Calu3 (cell line): Measurements from ENCODE around the gene GXYLT1. TPM values are rescaled to one million over a fixed set of nuclear protein-coding genes. Genes with fewer than 3 reads are reported as not detected.

ENCODE experiments used
- BruUV-seq: library from RNA; stranded (reverse); fragments of 400-500 nt; replicated peaks from 2 replicates; lab custom pipeline; 2021; lab: Mats Ljungman, UMichigan
- CTCF ChIA-PET: fragments of 300-600 bp; sonication (Branson Sonifier 250); formaldehyde crosslinking; loops from one replicate; lab custom pipeline; 2022; ENCODE audit warnings: antibody characterized with exemption; lab: Charles Lee
- DNase-seq: peaks from one replicate; pipeline ENCODE4 v3.0.0; 2022
- H3K27ac Mint-ChIP-seq: one replicate; pipeline ENCODE4 v1.8.0; 2022; ENCODE audit warnings: mixed read lengths; ENCODE audit not compliant: unreplicated experiment
- H3K27me3 Mint-ChIP-seq: one replicate; pipeline ENCODE4 v1.8.0; 2022; ENCODE audit warnings: mixed read lengths; ENCODE audit not compliant: unreplicated experiment
- H3K36me3 Mint-ChIP-seq: one replicate; pipeline ENCODE4 v1.8.0; 2022; ENCODE audit warnings: mild to moderate bottlenecking, moderate library complexity, mixed read lengths; ENCODE audit not compliant: insufficient read depth, unreplicated experiment
- H3K4me1 Mint-ChIP-seq: one replicate; pipeline ENCODE4 v1.8.0; 2022; ENCODE audit warnings: mild to moderate bottlenecking, low read depth, mixed read lengths; ENCODE audit not compliant: unreplicated experiment
- H3K4me3 Mint-ChIP-seq: one replicate; pipeline ENCODE4 v1.8.0; 2022; ENCODE audit warnings: mild to moderate bottlenecking, low read depth, moderate library complexity, mixed read lengths; ENCODE audit not compliant: unreplicated experiment
- H3K9me3 Mint-ChIP-seq: one replicate; pipeline ENCODE4 v1.8.0; 2022; ENCODE audit warnings: low read depth, mixed read lengths; ENCODE audit not compliant: unreplicated experiment
- CTCF ChIP-seq: fragments of 200-600 bp; IDR thresholded peaks from one replicate; pipeline ENCODE4 v1.8.0; 2022; ENCODE audit warnings: antibody characterized with exemption; ENCODE audit not compliant: unreplicated experiment
- intact Hi-C: fragments of 100-400 bp; cut with micrococcal nuclease; formaldehyde crosslinking; loops from one replicate; pipeline ENCODE4 v1.10.0; 2022; ENCODE audit not compliant: unreplicated experiment
- total RNA-seq: library from RNA; stranded (reverse); gene quantifications from 2 replicates; pipeline ENCODE4 v1.2.3, GENCODE V29; 2022

GXYLT1 gene
- total RNA-seq, 1 experiment from 2014 or later: 9.7 TPM

- TF ChIP-seq CTCF: no peak
- Mint-ChIP-seq H3K4me1 (peaks cover 11% of the 10 kb centered on the region), H3K9me3 (no peaks in the 10 kb centered on the region), H3K27me3 (no peaks in the 10 kb centered on the region), H3K36me3 (peaks cover 5% of the 10 kb centered on the region), H3K27ac (no peak overlapping the region), H3K4me3 (no peak overlapping the region)
- CTCF ChIA-PET: interaction anchor here (0.6 kb wide), 1 partner anchor 22 kb away, joined by 4 read pairs; no protein-coding TSS in a partner anchor
- no peak for DNase-seq
- BruUV-seq: no TSS peak
- intact Hi-C loops: no loop called here
These were observed 43.1 kb upstream of the GXYLT1 start for GRCh38 chr12:42187799-42188198.

DNA sequence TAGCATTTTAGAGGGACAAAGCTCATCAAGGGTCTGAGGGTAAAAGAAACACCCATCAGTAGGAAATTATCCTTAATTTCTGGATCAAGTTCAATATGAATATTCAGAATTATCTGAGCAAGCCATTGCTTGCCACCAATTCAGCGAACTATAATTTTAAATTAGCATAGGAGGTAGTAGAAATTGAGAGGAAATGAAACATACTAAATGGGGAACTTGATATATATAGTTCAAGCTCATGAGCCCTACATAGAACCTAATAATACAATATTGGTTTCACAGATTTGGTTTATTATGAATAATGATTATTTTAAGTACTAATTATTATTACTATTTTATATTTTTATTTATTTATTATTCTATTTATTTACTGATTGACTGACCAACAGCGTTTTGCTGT is 42.1 kb upstream of the GXYLT1 start:
- CTCF ChIA-PET: no interaction called here
- Mint-ChIP-seq H3K4me3 (no peak overlapping the region), H3K27ac (no peak overlapping the region), H3K4me1 (peaks cover 11% of the 10 kb centered on the region), H3K36me3 (peaks cover 5% of the 10 kb centered on the region), H3K27me3 (no peaks in the 10 kb centered on the region), H3K9me3 (no peaks in the 10 kb centered on the region)
- no peak for TF ChIP-seq CTCF
- BruUV-seq: no TSS peak
- intact Hi-C loops: no loop called here
- no peak for DNase-seq

DNA sequence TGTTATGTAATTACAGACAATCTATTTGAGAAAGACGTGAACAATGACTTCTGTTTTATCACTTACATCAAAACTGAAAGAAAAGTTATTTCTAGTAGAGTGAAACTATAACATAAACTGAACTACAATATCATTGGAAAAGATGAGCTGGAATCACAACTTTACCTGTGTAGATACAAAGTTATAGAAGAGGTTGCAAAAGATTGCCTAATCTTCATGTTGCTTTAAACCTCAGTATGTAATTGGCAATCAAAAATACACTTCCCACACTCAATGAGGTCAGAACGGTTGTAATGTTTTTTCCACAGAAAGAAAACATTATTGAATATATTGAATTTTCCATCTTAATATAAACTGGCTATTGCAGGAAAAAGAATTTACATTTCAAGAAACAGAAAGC is 37.7 kb upstream of the GXYLT1 start:
- TF ChIP-seq CTCF: no peak
- CTCF ChIA-PET: no interaction called here
- no peaks in the 10 kb centered on the region for H3K9me3 Mint-ChIP-seq
- no peak overlapping the region for H3K4me3 Mint-ChIP-seq
- intact Hi-C loops: no loop called here
- H3K27ac Mint-ChIP-seq: no peak overlapping the region
- no peaks in the 10 kb centered on the region for H3K27me3 Mint-ChIP-seq
- DNase-seq: no peak
- BruUV-seq: no TSS peak
- peaks cover 5% of the 10 kb centered on the region for H3K36me3 Mint-ChIP-seq
- no peaks in the 10 kb centered on the region for H3K4me1 Mint-ChIP-seq

- Mint-ChIP-seq H3K27me3 (no peaks in the 10 kb centered on the region), H3K4me1 (no peaks in the 10 kb centered on the region), H3K9me3 (peaks cover 6% of the 10 kb centered on the region), H3K36me3 (peaks cover 4% of the 10 kb centered on the region), H3K4me3 (no peak overlapping the region), H3K27ac (no peak overlapping the region)
- DNase-seq: no peak
- CTCF ChIA-PET: interaction anchor here (0.7 kb wide), 1 partner anchor 10 kb away, joined by 3 read pairs; no protein-coding TSS in a partner anchor
- intact Hi-C loops: no loop called here
- no peak for TF ChIP-seq CTCF
- BruUV-seq: no TSS peak
These were observed 36.4 kb upstream of the GXYLT1 start for GRCh38 chr12:42180990-42181596.
